Spinal cord (tissue), 10 donors: ENCODE results near the gene ZHX3. TPM values are rescaled to one million over a fixed set of nuclear protein-coding genes. Genes with fewer than 3 reads are reported as not detected.
"Not testable (repeated sequence)": the region's sequence is repeated elsewhere in the genome, so short reads cannot be mapped to it uniquely, and the experiment has no call there.

ENCODE experiments used
- DNase-seq, 6 donors: peaks; one replicate each; pipeline versions ENCODE4 v3.0.0 to v3.0.0-alpha.2; 2013 to 2015; ENCODE audit warnings: low spot score in 6 of 6, low read depth in 4 of 6
- H3K27ac ChIP-seq: one replicate; pipeline ENCODE4 v1.5.1; 2013; ENCODE audit warnings: low read depth, low read length, control low read depth
- H3K27me3 ChIP-seq: one replicate; pipeline ENCODE4 v1.6.1; 2013; ENCODE audit warnings: low read length; ENCODE audit not compliant: control insufficient read depth, insufficient read depth
- H3K36me3 ChIP-seq: one replicate; pipeline ENCODE4 v1.6.1; 2013; ENCODE audit warnings: low read length; ENCODE audit not compliant: control insufficient read depth, insufficient read depth
- H3K4me1 ChIP-seq: one replicate; pipeline ENCODE4 v1.6.1; 2013; ENCODE audit warnings: low read length; ENCODE audit not compliant: control insufficient read depth, insufficient read depth
- H3K4me3 ChIP-seq: one replicate; pipeline ENCODE4 v1.5.1; 2013; ENCODE audit warnings: low read depth, low read length, control low read depth
- H3K9me3 ChIP-seq: one replicate; pipeline ENCODE4 v1.6.1; 2013; ENCODE audit warnings: low read length; ENCODE audit not compliant: control insufficient read depth, insufficient read depth
- WGBS: methylation state at CpG from one replicate; pipeline ENCODE4 v1.1.5; 2013; ENCODE audit warnings: missing lambda C conversion rate; ENCODE audit not compliant: insufficient coverage; 5-methylcytosine and 5-hydroxymethylcytosine counted together
- polyA plus RNA-seq, 2 donors: library from polyadenylated mRNA; unstranded; fragments of 120-200 nt; gene quantifications; one replicate each; pipeline ENCODE4 v1.2.1, GENCODE V29; 2013; ENCODE audit not compliant: insufficient read length in 2 of 2
- total RNA-seq, 2 donors: library from RNA; depleted of rRNA in 1 of 2; stranded (reverse); fragments of 120-200 nt in 1 of 2; fragments of >200 nt in 1 of 2; gene quantifications; one replicate each; pipeline versions ENCODE4 v1.2.3 to v1.2.4, GENCODE V29; 2013 to 2014
- donor health status: healthy.

Gene ZHX3
- total and polyA plus RNA-seq, 4 donors, result 28.5 to 36.3 (median 31.0) TPM

GRCh38 chr20:41249411-41250281 is 67.9 kb downstream of the ZHX3 start:
- peaks cover 29% of the 10 kb centered on the region for H3K4me1 ChIP-seq
- 20% methylated on average over 7 of the region's 9 CpGs for WGBS
- peak overlapping the region; percentile 86 for H3K27ac ChIP-seq
- no peaks in the 10 kb centered on the region for H3K27me3 ChIP-seq
- no peaks in the 10 kb centered on the region for H3K9me3 ChIP-seq
- H3K36me3 ChIP-seq, result no peaks in the 10 kb centered on the region
- no peak overlapping the region for H3K4me3 ChIP-seq
- DNase-seq, result peak in 3 of 6 donors; percentile 25 to 76 (median 71)

DNA sequence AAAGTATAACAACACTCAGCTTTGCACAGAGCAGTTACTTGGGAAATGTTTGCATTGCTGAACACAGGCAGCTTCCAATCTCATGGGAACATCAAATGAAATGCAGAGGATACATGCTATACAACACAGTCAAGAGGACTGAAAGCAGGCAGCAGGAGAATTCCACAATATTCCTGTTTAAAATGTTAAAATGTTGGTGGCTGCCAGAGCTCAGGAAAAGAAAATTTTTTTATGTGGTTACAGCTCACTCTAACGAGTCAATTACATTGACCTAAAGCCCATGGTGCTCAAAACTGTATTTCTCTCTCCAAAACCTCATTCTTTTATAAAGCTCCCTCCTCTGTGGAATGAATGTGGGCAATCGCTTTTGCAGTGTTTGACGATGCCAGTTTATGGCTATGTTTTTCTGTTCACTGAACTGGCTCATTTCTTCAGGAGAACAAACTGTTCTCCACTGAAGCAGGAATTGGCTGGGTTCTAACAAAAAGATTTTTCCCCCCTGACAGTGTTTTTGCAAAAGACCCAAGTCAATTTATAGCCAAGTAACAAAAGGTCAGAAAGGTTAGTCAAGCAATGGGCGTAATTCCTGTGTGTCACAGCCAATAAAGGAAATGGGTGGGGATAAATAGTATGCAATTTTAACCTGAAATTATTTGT is 69.0 kb downstream of the ZHX3 start:
- Histone ChIP-seq H3K36me3 (no peaks in the 10 kb centered on the region), H3K27me3 (no peaks in the 10 kb centered on the region), H3K4me1 (peaks cover 29% of the 10 kb centered on the region), H3K27ac (peak overlapping the region; percentile 86), H3K4me3 (no peak overlapping the region), H3K9me3 (no peaks in the 10 kb centered on the region)
- DNase-seq, result peak in 3 of 6 donors; percentile 49 to 83 (median 76)
- no CpG with 5 or more reads among the region's 4 CpGs for WGBS

DNA sequence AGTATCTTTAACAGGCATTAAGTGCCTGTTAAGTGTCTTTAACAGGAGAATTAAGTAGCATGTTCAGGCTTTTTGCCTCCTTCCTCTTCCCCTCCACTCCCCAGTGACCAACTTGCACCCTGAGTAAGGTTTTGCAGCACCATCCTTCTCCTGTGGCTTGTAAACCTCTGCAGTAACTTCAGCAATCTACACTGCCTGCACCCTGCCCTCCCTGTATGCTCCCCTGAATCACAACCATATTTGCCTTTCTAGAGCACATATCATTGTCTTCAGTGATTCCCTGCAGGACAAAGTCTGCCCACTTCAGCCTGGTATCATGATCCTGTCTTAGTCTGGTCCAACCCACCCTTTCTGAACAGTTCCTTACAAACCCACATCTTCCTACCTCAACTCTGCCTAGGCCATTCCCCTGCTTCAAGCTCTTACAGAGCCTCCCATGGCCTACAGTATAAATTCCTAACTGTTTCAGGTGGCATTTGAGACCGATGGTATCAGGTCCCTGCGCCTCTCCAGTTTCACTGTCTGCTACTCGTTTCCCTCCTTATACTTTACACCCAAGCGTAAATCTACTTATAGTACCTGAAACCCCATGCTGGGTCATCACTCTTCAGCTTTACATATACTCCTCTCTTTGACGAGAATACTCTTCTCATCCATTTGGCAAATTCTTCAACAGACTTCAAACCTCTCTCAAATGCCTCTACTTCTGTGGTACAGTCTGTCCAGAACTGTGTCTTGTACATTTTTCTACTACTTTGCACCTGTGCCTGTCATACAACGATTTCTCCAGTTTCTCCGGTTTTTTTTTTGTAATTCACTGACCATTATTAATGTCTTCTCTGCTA is 69.8 kb downstream of the ZHX3 start:
- 50% methylated on average over 7 of the region's 7 CpGs for WGBS
- Histone ChIP-seq H3K4me1 (peaks cover 29% of the 10 kb centered on the region), H3K27ac (peak overlapping the region; percentile 86)

GRCh38 chr20:41245086-41245707 is 72.3 kb downstream of the ZHX3 start:
- DNase-seq, result peak in 2 of 6 donors; percentile 63 to 70
- Histone ChIP-seq H3K27ac (peak overlapping the region; percentile 47), H3K9me3 (no peaks in the 10 kb centered on the region), H3K4me1 (peaks cover 29% of the 10 kb centered on the region), H3K27me3 (no peaks in the 10 kb centered on the region), H3K4me3 (no peak overlapping the region), H3K36me3 (no peaks in the 10 kb centered on the region)
- WGBS, result no CpG with 5 or more reads among the region's 2 CpGs

More for the DNA sequence above, 69.8 kb downstream of the ZHX3 start:
- Histone ChIP-seq H3K27me3 (no peaks in the 10 kb centered on the region), H3K9me3 (no peaks in the 10 kb centered on the region), H3K36me3 (no peaks in the 10 kb centered on the region), H3K4me3 (no peak overlapping the region)
- no peak for DNase-seq

DNA sequence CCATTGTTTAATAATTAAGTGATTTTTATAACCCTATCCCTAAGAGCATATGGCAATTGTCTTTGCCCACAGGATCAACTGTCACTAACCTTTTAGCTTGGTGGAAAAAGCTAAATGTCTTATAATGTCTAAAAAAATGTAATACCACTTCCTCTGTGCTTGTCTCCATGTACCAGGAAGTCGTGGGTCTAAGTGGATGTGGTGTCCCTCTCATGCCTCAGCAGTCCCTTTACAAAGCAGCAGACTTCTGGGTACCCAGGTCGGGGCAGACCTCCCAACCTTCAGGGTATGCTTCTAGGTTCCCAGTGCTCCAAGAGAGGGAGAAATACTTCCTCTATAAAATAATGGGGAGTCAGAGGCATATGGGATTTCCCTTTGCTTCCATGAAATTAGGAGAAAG is 74.7 kb downstream of the ZHX3 start:
- peaks cover 18% of the 10 kb centered on the region for H3K4me1 ChIP-seq
- H3K36me3 ChIP-seq, result no peaks in the 10 kb centered on the region
- no peak overlapping the region for H3K27ac ChIP-seq
- no peak overlapping the region for H3K4me3 ChIP-seq
- no peaks in the 10 kb centered on the region for H3K27me3 ChIP-seq
- WGBS, result no CpG with 5 or more reads among the region's 2 CpGs
- H3K9me3 ChIP-seq, result no peaks in the 10 kb centered on the region
- no peak for DNase-seq

- H3K27ac ChIP-seq, result no peak overlapping the region
- DNase-seq, result no peak
- H3K4me1 ChIP-seq, result peaks cover 13% of the 10 kb centered on the region
- WGBS, result 71% methylated on average over 1 of the region's 1 CpG
- no peaks in the 10 kb centered on the region for H3K9me3 ChIP-seq
- no peaks in the 10 kb centered on the region for H3K36me3 ChIP-seq
- no peaks in the 10 kb centered on the region for H3K27me3 ChIP-seq
- no peak overlapping the region for H3K4me3 ChIP-seq
Observed at GRCh38 chr20:41242352-41242751, 75.2 kb downstream of the ZHX3 start.

GRCh38 chr20:41237233-41237632 is 80.3 kb downstream of the ZHX3 start:
- peaks cover 14% of the 10 kb centered on the region for H3K4me1 ChIP-seq
- not testable (repeated sequence) for H3K4me3 ChIP-seq, H3K36me3 ChIP-seq, H3K27me3 ChIP-seq, H3K9me3 ChIP-seq, DNase-seq, H3K27ac ChIP-seq
- no CpG with 5 or more reads among the region's 3 CpGs for WGBS

DNA sequence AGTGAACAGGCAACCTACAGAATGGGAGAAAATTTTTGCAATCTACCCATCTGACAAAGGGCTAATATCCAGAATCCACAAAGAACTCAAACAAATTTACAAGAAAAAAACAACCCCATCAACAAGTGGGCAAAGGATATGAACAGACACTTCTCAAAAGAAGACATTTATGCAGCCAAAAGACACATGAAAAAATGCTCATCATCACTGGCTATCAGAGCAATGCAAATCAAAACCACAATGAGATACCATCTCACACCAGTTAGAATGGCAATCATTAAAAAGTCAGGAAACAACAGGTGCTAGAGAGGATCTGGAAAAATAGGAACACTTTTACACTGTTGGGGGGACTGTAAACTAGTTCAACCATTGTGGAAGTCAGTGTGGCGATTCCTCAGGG is 80.7 kb downstream of the ZHX3 start:
- not testable (repeated sequence) for H3K27ac ChIP-seq, DNase-seq, H3K4me3 ChIP-seq, H3K36me3 ChIP-seq, H3K27me3 ChIP-seq, H3K9me3 ChIP-seq
- peaks cover 16% of the 10 kb centered on the region for H3K4me1 ChIP-seq
- WGBS, result no CpG with 5 or more reads among the region's 1 CpG

GRCh38 chr20:41234546-41234945 is 83.0 kb downstream of the ZHX3 start:
- H3K27me3 ChIP-seq, result no peaks in the 10 kb centered on the region
- peak in 4 of 6 donors; percentile 51 to 89 (median 77) for DNase-seq
- no peak overlapping the region for H3K4me3 ChIP-seq
- no peaks in the 10 kb centered on the region for H3K36me3 ChIP-seq
- no peaks in the 10 kb centered on the region for H3K9me3 ChIP-seq
- peaks cover 16% of the 10 kb centered on the region for H3K4me1 ChIP-seq
- 24% methylated on average over 4 of the region's 4 CpGs for WGBS
- peak overlapping the region; percentile 85 for H3K27ac ChIP-seq
